NCI-H510A treated with DMSO at 0.1 percent for 48 hours (cell line): ENCODE results near the gene FAHD2A.
"Not testable (repeated sequence)": the region's sequence is repeated elsewhere in the genome, so short reads cannot be mapped to it uniquely, and the experiment has no call there.

Experiments
- DNase-seq: peaks from one replicate; lab custom pipeline; 2025; lab: John Stamatoyannopoulos, UW

Gene FAHD2A

DNA sequence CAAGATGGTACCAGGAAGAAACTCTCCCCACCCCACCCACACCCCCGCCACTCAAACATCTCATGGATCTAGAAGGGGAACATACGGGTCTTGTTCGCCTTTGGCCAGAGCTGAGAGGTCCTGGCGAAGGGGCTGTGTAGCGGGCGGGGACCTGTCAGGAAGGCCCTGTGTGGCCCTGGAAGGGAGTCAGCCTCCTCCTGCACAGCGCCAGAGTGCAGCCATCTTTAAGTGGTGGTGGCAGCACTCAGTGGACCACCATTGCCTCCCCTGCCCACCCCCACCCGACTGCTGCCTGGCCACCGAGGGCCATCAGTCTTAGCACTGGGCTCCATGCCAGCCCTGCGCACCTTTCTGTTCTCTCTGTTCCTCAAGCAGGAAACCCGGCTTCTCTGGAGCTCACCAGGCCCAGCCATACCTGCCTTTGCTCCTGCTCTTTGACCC, 11.6 kb upstream of the FAHD2A start:
- no peak for DNase-seq

GRCh38 chr2:95391641-95392310, 10.7 kb upstream of the FAHD2A start:
- no peak for DNase-seq

- no peak for DNase-seq
These were observed 10.2 kb upstream of the FAHD2A start for GRCh38 chr2:95392320-95392719.

- DNase-seq: no peak
These were observed 9.6 kb upstream of the FAHD2A start for GRCh38 chr2:95392730-95393455.

DNA sequence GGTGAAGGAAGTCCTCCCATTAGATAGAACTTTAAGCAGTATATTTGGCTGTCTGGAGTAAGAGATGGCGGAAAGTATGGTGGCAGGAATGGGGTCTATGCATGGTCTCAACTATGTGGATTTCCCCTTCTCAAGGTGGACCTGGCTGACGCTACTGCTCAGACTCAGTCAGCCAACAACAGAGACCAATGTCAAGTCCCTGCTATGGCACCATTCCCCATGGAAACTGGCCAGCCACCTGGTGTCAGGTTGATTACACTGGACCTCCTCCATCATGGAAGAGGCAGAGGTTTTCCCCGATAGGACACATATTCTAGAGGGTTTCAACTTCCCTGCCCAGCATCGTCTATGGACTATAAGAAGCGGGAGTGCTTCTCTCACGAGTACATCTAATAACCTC, 8.6 kb upstream of the FAHD2A start:
- no peak for DNase-seq

DNA sequence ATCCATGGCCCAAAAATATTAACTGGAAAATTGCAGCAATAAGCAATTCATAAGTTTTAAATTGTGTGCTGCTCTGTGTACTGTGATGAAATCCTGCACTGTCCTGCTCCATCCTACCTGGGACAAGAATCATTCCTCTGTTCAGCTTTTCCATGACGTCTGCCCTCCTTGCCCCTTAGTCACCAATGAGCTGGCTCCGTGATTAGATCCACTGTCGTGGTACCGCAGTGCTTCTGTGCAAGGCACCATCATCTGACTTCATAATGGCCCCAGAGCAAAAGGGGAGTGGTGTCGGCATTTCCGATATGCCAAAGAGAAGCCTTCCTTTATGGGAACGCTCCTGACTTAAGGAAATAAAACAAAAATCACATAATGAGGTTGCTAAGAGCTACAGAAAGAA, 3.4 kb upstream of the FAHD2A start:
- DNase-seq: no peak

DNA sequence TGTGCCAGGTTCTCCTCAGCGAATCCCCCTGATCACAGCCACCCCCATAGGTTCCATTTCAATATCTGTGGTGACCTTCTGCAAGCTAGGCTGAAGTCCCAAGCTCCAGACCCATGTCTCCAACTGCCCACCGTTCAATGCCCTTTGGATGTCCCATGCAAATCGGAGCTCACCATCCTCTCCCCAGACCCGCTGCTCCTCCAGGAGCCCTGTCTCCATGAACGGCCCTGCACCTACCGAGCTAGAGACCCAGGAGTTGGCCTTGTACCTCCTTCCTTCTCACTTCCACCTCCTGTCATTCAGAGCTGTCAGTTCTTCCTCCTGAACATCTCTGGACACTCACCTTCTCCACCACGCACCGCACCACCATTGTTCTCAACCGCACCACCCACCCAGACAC, 1.0 kb upstream of the FAHD2A start:
- DNase-seq: no peak

- peak; percentile 19 for DNase-seq
These were observed 521 bp upstream of the FAHD2A start for GRCh38 chr2:95402004-95402369.

- DNase-seq: peak; percentile 16
These were observed 755 bp downstream of the FAHD2A start for GRCh38 chr2:95403204-95403721.

GRCh38 chr2:95403824-95404223, 1.3 kb downstream of the FAHD2A start:
- DNase-seq: not testable (repeated sequence)

GRCh38 chr2:95404676-95405075, 2.2 kb downstream of the FAHD2A start:
- DNase-seq: not testable (repeated sequence)

- DNase-seq: not testable (repeated sequence)
These were observed 8.7 kb downstream of the FAHD2A start for GRCh38 chr2:95411239-95411638.

GRCh38 chr2:95414015-95414594, 11.6 kb downstream of the FAHD2A start:
- peak; percentile 38 for DNase-seq

DNA sequence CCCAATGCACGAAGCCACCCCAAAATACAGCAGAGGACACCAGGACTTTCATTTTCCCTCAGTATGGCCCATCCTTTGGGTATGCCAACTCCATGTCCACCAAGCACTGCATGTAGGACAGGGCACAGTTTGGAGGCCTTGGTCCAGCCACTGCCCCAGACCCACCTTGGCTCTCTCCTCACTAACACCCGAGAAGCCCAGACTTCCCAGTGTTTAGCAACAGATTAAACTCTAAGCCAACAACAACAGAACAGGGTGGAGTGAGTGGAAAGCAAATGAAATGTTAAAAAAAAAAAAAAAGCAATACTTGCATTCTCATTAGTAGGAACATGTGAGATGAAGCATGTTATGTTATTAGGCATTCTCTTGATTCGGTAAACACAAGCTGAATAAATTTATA, 12.6 kb downstream of the FAHD2A start:
- not testable (repeated sequence) for DNase-seq

DNA sequence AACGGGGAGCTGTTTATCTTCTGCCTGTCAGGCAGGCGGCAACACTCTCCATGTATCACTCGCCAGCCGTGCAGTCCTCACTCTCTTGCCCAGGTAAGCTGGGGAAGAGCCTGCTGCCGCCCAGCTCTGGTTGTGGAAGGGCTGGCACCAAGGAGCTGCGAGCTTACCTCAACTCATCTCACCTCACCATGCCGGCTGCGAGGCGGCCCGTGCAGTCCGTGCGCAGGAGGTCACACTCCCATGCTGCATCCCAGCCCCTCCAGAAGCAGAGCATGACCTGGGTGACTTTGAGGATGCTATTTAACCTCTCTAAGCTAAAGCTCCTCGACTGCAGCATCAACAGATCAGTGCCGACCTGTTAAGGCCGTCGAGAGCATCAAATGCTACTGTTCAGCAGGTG, 13.1 kb downstream of the FAHD2A start:
- DNase-seq: not testable (repeated sequence)

DNA sequence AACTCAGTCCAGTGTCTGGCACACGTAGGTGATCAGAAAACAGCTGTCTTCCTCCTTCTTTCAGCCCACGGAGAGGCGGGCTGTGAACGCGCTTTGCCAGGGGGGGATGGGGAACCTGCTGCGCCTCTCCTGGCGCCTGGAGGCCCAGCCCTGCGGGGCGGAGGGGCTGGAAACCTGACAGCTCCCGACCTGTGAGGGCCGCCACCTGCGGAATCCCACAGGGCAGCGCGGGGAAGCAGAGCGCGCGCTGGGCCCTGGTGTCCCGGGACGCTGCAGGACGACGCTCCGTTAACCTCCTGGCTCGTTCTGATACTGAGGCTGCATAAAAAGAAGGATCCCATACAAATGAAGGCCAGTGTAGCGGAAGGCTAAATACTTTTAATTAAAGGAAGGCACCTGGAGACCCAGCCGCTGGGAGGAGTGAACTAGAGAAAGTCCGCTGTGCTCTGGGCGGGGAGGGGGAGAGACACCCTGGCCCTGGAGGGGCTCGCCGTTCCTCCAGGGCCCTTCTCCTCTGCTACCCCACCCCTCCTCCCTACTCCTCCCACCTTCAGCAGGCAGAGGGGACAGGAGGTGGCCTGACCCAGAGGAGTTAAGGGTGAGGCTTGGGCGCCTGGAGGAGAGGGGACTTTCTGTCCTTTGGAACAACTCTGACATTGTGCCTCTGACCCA, 24.8 kb downstream of the FAHD2A start:
- not testable (repeated sequence) for DNase-seq

DNA sequence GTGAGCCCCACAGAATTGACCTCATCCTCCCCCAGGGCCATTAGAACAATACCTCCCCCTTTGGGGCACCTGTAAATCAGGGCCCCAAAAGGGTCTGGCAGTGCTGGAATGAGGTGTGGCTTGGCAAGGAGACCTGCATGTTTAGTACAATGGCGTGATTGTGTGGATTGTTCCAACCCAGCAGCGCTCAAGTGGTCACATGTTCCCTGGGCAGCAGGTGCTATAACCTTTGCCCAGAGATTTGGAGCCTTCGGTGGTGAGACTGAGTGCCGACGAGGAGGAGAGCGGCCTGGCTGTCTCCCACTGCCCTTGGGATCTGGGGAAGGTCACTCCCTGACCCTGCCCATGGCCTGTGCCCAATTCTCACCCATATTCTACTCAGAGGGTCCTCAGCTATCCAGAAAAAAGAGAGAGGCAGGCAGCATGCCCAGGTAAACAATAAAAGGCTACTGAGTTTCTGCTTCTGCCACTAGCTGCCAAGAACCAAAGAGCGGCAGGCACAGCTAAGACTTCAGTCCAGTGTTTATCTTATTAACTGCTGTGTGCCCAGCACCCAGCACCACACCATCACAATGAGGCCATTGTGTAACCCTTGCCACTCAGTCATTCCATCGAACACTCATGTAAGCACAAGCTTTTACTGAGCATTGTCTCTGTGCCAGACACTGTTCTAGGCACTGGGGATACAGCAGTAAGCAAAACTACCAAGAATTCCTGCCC, 27.4 kb downstream of the FAHD2A start:
- not testable (repeated sequence) for DNase-seq

GRCh38 chr2:95433373-95433772, 30.9 kb downstream of the FAHD2A start:
- DNase-seq: not testable (repeated sequence)

DNA sequence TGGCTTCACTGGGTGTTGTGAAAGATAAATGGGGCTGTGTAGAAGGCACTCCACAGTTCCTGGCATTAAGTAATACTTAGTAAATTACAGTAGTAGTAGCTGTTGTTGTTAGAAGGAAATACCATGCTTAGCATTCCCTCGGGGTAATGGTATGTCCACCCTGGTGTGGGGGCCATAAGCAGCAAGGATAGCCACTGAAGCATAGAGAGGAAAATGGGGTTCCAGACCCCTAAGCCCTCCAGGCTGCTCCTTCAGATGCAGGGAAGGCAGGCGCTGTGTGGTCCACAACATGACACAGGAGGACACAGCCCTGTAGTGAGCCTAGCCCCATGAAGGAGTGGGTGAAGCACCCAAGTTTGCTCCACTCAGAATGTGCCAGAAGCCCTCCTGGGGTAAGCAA, 31.5 kb downstream of the FAHD2A start:
- not testable (repeated sequence) for DNase-seq

GRCh38 chr2:95434507-95435076, 32.1 kb downstream of the FAHD2A start:
- not testable (repeated sequence) for DNase-seq

DNA sequence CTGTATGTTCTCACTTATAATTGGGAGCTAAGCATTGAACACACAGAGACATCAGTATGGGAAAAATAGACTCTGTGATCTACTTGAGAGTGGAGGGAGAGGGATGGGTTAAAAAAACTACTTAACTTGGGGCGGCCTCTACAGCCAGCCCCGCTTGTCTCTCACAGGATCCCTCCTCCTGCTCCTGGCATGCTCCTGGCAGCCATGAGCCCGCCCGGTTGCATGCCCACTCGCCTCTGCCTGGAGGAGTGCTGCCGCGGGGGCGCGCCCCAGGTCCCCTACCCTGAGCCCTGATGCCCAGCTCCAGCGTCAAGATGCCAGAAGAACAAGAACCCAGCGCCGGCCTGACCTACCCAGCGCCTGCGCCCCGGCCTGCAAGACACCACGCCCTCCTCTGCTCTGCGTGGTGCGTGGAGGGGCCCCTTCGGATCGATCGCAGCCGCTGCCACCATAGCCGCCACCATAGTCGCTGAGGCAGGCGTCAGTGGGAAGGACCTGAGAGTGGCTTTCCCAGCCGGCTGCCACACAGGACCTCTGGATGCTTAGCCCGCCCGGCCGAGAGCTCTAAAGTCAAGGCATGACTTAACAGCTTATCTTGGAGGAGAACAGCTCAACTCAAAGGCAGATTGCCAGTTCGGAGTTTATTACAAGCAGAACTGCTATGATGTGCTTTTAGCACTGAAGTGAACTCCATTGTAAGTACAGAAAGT, 32.8 kb downstream of the FAHD2A start:
- not testable (repeated sequence) for DNase-seq
